GM12865 (cell line): ENCODE data around the gene ANTXRL.
"Not testable (repeated sequence)": the region's sequence is repeated elsewhere in the genome, so short reads cannot be mapped to it uniquely, and the experiment has no call there.

Experiments used
- DNase-seq: peaks from one replicate; pipeline ENCODE4 v3.0.0; 2010; ENCODE audit warnings: low read depth
- H3K4me3 ChIP-seq: 2 replicates; pipeline ENCODE4 v1.5.1; 2011; ENCODE audit warnings: mild to moderate bottlenecking, low read depth, low read length, control low read depth
- TF ChIP-seq, protein P1 (sequence below): IDR thresholded peaks from 2 replicates; pipeline ENCODE4 v1.5.1; 2011; ENCODE audit warnings: low read length, control low read depth, low read depth, inconsistent platforms; ENCODE audit not compliant: insufficient read depth; ENCODE audit errors: missing control alignments

The ANTXRL gene

GRCh38 chr10:46273506-46274477, 13.0 kb upstream of the ANTXRL start:
- DNase-seq, result no peak
- H3K4me3 ChIP-seq, result no peak overlapping the region
- TF ChIP-seq, protein P1, sequence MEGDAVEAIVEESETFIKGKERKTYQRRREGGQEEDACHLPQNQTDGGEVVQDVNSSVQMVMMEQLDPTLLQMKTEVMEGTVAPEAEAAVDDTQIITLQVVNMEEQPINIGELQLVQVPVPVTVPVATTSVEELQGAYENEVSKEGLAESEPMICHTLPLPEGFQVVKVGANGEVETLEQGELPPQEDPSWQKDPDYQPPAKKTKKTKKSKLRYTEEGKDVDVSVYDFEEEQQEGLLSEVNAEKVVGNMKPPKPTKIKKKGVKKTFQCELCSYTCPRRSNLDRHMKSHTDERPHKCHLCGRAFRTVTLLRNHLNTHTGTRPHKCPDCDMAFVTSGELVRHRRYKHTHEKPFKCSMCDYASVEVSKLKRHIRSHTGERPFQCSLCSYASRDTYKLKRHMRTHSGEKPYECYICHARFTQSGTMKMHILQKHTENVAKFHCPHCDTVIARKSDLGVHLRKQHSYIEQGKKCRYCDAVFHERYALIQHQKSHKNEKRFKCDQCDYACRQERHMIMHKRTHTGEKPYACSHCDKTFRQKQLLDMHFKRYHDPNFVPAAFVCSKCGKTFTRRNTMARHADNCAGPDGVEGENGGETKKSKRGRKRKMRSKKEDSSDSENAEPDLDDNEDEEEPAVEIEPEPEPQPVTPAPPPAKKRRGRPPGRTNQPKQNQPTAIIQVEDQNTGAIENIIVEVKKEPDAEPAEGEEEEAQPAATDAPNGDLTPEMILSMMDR, result no peak

DNA sequence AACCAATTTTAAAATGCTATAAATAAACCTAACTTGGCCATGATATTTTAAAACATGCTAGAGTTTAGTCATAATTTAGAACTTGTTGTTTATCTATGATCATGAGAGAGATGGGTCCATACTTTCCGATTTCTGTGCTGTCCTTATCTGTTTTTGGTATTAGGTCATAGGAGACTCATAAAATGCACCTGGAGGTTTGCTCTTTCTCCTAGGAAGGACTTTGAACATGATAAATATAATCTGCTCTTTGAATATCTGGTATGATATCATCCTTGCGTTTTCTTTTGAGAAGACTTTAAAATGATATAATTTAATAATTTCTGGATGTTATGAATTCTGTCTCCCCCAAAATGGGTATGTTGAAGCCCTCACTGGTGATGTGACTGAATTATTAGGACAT, 9.0 kb upstream of the ANTXRL start:
- TF ChIP-seq, protein P1, result no peak
- H3K4me3 ChIP-seq, result no peak overlapping the region
- DNase-seq, result no peak

- not testable (repeated sequence) for H3K4me3 ChIP-seq, DNase-seq
Measured at GRCh38 chr10:46282421-46282831, 4.4 kb upstream of the ANTXRL start.

DNA sequence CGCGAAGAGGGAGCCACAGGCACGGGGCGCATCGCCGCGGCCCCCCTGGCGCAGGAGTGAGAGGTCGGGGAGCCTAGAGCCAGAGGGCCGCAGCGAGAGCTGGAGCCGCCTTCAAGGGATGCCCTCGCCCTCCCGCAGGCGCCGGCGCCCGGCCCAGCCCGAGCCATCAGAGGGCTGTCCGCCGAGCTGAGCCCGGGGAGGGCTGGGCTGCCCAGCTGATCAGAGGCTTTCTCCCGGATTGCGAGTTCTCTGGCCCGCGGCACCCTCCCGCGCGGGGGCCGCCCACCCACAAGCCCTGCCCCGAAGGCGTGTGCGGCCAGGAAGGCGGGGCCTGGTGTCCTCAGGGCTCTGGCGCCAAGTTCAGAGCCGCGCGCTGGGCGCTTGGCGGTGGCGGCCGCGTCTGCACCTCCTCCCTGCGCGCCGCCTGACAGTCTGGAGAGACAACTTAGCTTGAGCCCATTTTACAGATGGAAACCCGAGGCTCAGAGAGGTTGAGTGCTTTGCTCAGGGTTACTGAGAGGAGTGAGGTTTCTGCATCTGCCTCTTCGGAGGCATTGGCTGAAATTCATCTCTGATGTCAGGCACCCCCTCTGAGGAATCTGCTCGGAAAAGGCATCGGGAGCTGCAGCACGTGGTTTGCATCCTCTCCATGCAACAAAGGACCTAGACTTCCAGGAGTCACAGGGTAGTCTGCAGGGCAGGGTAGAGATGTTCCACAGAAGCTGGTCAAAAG, 3.8 kb upstream of the ANTXRL start:
- TF ChIP-seq, protein P1, result no peak
- H3K4me3 ChIP-seq, result peak overlapping the region; percentile 37; the same call in 1 of the 2 replicates
- peak; percentile 52 for DNase-seq

DNA sequence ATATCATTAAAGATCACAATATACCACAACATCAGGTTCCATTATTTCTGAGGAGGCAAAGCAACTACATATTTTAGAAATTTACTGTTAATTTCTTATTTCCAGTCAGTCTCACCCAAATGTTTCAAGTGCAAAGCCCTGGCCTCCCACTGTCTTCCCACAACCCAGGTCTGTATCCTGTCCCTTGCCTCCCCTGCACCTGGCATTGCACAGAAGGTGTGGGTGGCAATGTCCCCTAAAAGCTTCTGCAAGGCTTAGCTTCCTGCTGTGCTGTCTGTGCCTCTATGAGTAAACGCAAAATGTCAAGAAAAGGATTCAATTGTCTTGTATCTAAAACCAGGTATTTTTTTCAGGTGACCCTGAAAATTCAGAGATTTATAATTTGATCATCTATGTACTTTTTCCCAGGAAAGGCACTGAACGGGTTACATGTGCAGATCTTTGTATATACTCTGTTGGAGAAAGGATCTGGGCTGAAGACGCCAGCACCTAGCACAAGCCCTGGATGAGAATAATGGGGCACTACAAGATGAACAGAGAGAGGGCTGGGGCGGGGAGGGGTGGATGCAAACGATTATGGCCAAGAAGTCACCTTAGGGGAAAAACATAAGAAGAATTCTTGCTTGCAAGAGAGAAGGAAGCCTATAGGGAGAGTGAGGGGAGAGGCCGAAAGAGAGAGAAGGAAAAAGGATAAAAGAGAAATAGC, 3.1 kb upstream of the ANTXRL start:
- no peak for DNase-seq
- TF ChIP-seq, protein P1, result no peak
- no peak overlapping the region for H3K4me3 ChIP-seq

GRCh38 chr10:46284286-46285229, 2.2 kb upstream of the ANTXRL start:
- peak; percentile 76 for DNase-seq
- peak overlapping the region; percentile 58 for H3K4me3 ChIP-seq
- TF ChIP-seq, protein P1, result no peak
